ENCODE results near the gene KLHL21. TPM values are rescaled to one million over a fixed set of nuclear protein-coding genes. Genes with fewer than 3 reads are reported as not detected.
"Not testable (repeated sequence)": the region's sequence is repeated elsewhere in the genome, so short reads cannot be mapped to it uniquely, and the experiment has no call there.

KLHL21 gene
- total RNA-seq, 1 donor from 2014 or later = 32.3 TPM

DNA sequence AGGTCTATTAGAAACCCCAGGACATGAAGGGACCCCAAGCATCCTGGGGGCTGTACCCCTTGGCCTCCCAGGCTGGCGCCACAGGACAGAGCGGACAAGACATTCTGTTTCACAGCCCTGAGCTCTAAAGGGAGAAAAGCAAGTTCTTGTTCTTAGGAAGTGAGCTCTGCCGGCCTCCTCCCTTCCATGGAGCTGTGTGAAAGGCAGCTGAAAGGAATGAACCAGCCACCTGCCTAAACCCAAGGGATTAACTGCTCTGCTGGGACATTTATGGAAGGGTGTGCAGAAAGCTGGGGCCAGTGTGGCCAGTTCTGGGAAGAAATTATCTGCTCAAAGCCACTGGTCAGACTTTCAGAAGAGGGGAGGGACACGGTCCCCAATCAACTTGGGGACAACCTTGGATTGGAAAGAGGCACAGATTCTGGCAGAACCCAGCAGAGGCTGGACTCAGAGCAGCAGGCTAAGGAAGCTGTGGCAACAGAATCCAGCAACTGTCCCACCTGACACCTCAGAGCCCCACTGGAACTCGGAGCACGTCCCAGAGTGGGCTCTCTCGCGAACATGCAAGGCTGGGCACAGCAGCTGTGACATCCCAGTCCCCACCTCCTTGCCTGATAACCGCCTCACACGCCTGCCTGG lies 2.1 kb downstream of the KLHL21 start:
- no peak for DNase-seq (ENCODE audit: low spot score)

DNA sequence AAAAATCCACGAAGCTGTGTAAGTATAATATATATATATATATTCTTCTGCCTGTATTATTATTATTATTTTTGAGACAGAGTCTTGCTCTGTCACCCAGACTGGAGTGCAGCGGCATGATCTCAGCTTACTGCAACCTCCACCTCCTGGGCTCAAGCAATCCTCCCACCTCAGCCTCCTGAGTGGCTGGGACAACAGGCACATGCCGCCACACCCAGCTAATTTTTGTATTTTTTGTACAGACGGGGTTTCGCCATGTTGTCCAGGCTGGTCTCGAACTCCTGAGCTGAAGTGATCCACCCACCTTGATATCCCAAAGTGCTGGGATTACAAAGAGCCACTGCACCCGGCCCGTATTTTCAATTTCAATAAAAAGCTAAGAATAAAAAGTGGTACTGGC lies 2.7 kb downstream of the KLHL21 start:
- DNase-seq (ENCODE audit: low spot score) = not testable (repeated sequence)

DNA sequence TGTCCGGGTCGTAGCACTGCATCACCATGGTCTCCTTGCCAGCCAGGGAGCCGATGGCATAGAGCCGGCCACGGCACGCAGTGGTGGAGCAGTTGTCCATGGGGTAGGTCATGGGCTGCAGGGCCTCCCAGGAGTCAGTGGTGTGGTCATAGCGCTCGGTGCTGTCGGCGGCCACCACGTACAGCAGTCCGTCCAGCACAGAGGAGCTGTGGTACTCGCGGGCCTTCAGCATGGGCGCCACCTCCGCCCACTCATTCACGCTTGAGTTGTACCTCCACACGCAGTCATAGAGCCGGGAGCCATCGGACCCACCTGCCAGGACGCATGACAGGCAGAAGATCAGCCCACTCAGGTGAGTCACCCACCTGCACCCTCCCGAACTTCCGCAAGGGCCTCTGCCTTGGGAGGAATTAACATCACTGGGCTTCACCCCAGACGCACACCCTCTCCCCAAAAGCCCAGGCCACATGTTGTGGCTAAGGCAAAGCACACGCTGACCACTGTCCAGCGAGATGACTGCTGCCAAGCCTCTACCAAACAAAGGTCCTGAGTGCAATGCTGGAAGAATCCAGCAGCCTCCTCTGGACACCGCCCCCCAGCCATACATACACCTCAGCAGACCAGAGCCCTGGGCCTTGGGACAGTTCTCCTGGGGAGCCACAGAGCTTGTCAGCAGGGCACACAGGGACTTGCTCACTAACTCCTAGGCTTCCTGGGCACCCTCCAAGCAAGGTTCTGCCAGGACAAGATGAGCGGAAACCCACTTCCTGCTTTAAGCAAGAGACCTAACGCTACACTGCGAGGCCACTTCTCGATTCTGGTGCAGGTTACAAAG lies 3.3 kb downstream of the KLHL21 start:
- DNase-seq (ENCODE audit: low spot score) = no peak

DNA sequence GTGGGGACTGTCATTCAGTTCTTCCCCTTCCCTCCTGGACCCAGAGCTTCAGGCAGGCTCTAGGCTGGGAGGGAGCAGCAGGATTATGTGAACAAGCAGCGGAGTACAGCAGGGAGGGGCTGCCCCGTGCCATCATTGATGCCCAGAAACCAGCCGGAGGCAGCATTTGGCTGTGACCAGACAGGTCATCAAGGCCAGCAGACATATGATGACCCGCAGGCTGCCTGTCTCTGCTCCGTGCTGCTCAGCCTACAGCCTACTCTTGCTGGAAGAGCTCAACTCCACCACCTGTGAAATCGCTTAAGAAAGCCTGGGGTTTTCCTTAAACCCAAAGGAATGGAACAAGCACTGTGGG lies 4.9 kb downstream of the KLHL21 start:
- DNase-seq (ENCODE audit: low spot score) = no peak

DNA sequence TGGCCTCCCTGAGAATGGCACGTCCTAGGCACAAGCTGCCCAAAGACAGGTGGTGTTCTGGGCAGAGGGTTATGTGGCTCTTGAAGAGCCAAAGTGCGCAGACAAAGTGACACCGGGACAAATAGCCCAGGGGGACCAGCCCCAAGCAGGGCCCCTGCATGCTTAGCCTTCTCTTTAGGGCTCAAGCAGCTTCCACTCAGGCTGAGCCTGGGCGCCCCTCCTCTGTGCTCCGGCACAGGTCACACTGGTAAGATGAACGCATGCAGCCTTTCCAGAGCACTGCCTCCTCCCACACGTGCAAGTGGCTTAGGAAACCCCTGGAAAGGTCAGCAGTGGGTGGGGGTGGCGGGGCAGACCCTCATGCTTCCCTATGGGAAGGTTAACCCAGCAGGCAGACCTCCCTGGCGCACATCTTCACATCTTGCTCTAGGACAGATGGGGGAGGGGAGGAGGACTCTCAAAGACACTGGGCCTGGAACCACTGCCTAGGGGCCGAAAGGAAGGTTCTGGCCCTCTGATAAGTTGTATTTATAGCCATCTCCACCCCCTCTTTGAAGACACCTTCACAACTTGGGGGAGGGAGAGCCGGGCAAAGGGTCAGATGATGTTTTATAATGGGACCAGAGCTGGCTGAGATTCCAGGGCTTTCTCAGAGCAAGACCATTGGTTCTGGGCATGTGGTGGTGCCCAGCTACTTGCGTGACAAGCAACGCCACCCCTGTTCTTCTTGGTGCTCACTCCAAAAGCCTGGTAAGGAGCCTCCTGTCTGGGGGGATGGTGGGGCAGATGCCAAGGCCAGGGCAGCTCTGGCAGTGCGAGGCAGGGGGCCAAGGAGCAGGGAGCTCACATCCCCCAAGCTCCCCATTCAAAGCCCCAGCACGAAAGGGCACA lies 5.5 kb downstream of the KLHL21 start:
- no peak for DNase-seq (ENCODE audit: low spot score)

DNA sequence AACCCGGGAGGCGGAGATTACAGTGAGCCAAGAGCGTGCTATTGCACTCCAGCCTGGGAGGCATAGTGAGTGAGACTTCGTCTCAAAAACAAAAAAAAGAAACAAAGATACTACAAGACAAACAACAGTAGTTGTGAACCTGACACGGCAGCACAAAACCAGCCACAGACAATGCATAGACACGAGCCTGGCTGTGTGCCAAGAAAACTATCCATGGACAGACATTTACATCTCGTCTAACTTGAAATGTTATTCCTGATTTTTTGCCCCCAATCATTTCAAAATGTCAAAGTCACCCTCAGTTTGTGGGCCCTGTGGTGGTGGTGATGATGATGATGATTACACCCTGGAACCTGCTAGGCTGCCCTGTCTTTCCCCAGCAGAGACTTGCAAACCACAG lies 6.3 kb downstream of the KLHL21 start:
- DNase-seq (ENCODE audit: low spot score) = no peak

DNA sequence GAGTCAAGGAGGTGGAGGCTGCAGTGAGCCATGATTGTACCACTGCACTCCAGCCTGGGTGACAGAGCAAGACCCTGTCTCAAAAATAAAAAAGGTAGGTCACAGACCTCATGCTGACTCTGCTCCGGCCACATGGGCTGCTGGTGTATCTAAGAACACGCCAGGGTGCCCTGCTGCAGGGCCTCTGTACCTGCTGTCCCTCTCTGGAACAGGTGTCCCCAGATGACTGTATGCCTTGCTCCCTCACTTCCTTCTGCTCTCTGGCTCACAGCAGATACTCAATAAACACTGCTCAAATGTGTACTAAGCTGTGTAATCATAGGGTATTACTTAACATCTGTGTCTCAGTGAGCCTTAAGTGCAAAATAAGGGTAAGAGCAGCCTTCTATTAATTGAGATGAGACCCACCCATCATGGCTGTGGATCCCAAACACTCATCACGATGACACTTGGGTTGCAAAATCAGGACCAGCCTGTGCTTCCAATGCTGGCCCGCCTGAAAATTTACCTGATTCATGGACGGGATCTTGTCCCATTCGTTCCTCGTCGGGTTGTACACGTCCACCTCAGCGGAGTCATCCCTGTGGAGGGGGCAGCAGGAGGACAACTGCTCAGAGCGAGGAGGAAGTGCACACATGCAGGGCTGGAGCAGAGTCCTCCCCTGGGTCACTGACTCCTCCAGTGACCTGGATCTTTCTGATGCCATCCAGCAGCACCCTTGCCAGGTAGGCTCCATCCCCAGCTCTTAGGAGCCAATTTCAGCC lies 7.5 kb downstream of the KLHL21 start:
- DNase-seq (ENCODE audit: low spot score) = no peak

DNA sequence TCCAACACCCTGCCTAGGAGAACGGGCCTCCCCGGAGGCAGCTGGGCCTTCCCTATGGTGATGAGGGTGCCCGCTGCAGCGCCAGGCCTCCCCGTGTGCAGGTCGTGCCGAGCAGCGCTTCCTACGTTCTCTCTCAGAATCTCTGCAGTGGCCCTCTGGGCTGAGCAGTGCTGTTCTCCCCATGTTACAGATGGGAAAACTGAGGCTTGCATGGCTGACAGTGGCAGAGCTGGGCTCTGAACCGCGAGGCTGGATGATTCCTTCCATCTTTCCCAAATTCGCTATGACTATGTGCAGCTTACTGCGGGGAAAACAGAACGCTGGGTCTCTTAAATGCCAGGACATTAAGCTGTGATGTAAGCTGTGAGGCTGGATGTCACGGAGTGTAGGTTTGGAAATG lies 8.9 kb downstream of the KLHL21 start:
- DNase-seq (ENCODE audit: low spot score) = no peak

DNA sequence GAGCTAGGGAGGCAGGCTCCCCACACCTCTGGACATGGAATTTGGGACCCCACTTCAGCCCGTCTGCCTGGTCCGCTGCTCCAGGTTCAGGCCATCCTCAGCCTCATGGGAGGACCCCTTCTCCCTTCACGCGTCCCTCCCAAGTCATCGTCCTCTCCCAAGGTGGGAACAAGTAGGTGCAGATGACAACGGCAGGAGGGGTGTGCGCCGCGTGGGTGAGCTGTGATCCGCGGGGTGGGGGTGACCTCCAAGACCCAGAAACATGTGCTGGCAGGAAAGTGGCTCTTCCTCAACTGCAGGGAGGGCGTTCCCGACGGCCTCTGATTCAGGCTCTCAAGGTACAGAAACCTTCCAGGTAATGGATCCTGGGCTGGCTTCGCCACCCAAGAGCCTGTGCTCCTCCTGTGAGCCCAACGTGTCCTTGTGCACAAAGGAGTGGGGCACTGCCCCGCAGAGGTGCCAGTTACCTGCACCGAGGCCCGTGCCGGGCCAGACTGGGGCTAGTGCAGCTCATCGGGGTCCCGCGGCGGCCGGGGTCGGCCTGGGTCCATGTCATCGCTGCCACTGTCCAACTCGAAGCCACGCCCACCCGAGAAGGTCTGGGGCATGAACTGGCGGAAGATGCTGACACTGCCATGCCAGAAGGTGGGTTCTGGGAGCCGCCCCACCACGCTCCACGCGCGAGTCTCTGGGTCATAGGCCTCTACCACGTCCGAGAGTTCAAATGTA lies 9.6 kb downstream of the KLHL21 start:
- no peak for DNase-seq (ENCODE audit: low spot score)

DNA sequence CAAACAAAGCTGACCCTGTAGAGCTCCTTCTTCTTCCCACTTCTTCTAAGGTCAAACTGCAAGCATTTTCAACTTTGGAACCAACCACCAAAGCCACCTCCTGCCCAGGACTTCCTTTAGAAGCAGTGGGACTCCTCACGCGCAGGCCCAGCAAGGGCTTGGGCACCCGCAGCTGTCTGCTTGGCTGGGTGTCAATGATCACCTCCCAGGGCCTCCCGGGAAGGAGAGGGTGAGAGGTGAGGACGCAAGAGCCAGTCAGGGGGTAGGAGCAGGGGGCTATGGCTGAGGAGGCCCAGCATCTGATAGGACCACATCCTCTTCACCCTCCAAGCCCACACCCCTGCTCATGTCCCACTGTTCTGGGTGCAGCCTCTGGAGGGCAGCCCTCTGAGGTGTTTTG lies 10.2 kb downstream of the KLHL21 start:
- DNase-seq (ENCODE audit: low spot score) = no peak

DNA sequence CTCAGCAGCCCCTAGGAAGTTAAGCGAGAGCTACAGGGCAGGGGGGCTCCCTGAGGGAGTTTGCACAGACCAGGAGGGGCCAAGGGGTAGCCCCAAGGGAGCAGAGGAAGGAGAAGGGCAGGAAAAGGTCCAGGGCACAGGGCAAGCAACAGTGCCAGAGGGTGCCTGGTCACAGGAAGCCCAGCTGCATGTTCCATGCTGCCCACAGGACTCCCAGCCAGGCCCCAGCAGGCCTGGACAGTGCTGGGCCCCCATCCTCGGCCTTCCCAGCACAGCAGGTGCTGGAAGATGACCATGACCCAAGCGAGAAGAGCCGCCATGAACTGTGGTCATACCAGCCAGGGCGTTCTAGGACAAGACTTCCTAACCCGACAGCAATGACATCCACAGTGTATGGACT lies 11.0 kb downstream of the KLHL21 start:
- no peak for DNase-seq (ENCODE audit: low spot score)

DNA sequence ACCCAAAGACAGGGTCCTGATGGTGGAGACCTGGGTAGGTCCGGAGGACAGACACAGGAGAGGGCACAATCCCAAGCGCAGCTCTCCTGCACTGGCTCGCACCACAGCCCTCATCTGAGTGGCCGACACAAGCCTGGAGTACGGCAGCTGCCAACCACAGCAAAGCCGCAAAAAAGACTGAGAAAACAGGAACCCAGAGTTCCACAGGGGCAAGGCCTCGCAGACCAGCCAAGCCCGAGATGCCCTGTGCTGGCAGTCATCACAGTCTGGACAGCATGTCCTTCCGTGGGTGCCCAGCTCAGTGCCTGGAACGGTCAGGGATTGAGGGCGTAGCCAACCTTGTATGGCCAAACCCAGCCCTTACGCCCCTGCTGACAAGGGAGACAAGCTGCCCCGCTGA lies 11.4 kb downstream of the KLHL21 start:
- DNase-seq (ENCODE audit: low spot score) = no peak

DNA sequence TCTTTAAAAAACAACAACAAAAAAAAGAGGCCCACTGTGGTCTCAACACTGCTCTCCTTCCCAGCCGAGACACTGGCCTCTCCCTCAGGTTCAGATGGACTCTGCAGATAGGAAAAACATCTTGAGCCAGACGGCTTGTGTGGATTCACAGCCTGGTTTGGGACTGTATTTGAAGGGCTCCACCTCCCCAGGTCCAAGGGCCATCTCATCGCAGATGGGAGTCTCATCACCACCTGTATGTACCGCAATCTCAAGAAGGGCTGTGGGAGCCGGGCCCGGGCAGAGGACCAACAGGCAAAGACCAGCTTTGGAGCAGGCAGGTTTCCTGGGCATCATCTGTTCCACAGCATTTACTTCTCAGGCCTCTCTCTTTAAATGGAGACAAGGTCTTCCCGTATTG lies 12.6 kb downstream of the KLHL21 start:
- no peak for DNase-seq (ENCODE audit: low spot score)

DNA sequence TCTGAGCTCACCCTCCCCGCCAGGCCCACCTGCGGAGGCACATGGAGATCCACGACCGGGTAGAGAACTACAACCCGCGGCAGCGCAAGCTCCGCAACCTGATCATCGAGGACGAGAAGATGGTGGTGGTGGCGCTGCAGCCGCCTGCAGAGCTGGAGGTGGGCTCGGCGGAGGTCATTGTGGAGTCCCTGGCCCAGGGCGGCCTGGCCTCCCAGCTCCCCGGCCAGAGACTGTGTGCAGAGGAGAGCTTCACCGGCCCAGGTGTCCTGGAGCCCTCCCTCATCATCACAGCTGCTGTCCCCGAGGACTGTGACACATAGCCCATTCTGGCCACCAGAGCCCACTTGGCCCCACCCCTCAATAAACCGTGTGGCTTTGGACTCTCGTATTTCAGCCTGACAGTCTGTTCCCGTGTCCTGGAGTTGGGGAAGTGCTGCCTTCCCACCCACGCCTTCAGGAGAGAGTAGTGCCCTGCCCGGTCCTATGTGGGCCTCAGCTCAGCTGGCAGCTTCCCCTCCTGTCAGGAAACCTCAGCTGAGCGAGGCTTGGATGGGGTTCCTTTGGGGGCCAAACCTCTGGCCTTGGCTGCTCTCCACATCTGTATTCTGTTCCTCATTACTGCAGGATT lies 13.7 kb downstream of the KLHL21 start:
- DNase-seq (ENCODE audit: low spot score) = no peak

DNA sequence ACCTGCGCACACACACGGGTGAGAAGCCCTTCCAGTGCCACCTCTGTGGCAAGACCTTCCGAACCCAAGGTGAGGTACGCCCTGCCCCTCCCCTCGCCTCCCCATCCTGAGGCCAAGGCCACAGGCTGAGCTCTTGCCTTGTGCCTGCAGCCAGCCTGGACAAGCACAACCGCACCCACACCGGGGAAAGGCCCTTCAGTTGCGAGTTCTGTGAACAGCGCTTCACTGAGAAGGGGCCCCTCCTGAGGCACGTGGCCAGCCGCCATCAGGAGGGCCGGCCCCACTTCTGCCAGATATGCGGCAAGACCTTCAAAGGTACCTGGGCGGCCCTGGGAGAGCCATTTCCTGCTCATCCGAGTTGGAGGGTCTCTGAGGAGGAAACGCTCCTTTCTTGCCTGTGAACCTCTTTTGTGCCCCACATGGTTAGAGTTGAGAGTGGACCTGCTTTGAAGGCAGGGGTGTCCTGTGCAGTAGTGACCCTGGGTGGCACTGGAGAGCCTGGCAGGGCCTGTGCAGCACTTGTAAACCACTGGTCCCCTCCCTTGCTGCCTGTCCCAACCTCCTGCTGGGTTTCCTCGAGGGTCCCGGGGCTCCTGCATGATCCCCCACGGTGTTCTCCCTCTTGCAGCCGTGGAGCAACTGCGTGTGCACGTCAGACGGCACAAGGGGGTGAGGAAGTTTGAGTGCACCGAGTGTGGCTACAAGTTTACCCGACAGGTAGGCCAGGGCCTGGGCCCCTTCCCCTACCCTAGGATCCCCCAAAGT lies 14.4 kb downstream of the KLHL21 start:
- no peak for DNase-seq (ENCODE audit: low spot score)

DNA sequence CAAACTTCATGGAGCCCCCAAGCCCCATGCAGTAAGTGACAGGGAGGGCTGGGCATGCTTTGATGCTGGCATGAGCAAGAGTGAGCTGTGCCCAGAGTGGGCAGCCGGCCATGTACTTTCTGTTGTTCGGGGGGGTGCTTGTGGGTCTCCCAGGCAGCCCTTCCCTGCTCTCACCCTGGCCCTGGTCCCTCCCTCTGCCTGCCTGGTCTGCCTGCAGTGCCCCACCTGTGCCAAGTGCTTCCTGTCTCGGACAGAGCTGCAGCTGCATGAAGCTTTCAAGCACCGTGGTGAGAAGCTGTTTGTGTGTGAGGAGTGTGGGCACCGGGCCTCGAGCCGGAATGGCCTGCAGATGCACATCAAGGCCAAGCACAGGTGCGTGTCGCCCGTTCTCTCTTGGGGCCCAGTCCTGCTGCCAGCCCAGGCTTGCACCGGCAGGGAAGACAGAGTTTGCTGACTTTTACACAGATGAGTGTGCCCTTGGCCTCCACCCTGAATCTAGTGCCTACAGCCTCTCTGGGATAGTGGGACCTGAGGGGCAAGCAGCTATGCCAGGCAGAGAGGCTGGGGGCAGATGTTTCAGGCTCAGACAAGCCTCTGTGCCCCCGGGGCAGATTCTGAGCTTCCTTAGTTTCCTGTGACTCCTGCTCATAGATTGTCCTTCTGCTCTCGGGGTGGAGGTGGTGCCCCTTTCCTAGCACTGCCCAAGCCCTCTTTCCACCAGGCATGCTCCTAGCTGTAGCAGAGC lies 15.2 kb downstream of the KLHL21 start:
- DNase-seq (ENCODE audit: low spot score) = no peak

DNA sequence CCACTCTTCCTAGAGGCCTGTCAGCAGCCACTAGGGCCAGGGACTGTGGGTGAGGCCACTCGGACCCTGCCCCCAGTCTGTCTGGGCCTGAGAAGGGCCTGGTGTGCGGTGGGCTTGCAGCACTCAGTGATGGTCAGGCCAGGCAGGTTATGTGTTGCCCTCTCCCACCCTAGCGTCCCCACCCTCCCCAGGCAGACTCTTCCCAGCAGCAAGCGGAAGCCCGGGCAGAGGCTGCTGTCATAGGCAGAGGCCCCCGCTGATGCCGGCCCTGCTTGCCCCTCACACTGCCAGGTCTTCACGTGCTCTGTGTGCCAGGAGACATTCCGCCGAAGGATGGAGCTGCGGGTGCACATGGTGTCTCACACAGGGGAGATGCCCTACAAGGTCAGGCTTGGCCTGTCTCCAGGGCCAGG lies 16.3 kb downstream of the KLHL21 start:
- DNase-seq (ENCODE audit: low spot score) = no peak

DNA sequence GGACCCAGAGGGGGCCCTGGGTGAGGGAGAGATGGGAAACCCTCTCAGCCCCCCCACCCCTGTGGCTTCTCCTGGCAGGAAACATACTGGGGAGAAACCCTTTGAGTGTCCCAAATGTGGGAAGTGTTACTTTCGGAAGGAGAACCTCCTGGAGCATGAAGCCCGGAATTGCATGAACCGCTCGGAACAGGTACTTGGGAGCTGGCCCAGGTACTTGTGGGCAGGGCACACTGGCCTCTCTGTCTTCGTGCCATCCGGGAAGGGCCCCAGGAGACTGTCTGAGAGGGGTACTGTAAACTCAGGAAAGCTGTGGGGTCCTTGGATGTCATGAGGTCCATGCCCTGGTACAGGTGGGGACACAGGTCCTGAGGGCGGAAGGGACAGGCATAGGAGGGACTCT lies 16.8 kb downstream of the KLHL21 start:
- no peak for DNase-seq (ENCODE audit: low spot score)
